ENCODE results near the gene CCDC146. TPM values are rescaled to one million over a fixed set of nuclear protein-coding genes. Genes with fewer than 3 reads are reported as not detected.

The CCDC146 gene
- total and polyA plus RNA-seq, 2 of the 13 experiments (the other 11 are each of a cell fraction or from before 2014, with no cell fraction given) = 2.4 to 4.1 TPM

DNA sequence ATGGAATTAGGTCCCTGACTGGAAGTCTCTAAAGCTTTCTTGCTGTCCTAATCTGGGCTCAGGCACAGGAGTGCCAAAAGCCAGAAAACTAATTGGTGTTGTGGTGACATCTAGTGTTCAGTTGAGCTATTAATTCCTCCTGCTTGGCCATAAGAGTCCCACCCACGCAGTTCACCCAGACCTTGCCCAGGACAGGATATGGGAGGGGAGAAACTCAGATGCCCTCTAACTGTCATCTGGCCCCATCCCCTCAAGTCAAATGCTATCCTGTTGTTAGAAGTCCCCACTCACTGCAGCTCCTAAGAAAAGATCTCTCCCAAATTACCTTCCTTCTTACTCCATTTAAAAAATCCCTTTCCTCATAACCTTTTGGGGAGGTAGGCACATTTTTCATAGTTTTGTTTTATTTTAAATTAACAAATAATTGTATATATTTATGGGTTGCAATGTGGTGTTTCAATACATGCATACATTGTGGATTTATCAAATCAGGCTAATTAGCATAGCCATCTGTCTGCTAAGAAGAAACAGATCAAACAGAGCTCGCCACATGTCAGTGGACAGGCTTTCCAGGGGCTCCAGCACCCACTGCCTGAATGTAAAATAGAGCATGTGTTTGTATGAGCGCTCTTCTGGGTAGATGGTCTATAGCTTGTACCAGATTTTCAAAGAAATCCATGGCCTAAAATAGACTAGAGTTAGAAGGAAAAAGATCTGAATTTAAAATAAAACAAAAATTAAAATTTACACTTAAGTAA, 209.7 kb downstream of the CCDC146 start (continued):
- TF ChIP-seq, protein P1, sequence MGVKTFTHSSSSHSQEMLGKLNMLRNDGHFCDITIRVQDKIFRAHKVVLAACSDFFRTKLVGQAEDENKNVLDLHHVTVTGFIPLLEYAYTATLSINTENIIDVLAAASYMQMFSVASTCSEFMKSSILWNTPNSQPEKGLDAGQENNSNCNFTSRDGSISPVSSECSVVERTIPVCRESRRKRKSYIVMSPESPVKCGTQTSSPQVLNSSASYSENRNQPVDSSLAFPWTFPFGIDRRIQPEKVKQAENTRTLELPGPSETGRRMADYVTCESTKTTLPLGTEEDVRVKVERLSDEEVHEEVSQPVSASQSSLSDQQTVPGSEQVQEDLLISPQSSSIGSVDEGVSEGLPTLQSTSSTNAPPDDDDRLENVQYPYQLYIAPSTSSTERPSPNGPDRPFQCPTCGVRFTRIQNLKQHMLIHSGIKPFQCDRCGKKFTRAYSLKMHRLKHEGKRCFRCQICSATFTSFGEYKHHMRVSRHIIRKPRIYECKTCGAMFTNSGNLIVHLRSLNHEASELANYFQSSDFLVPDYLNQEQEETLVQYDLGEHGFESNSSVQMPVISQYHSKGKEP (CRISPR knock-in tag; IDR thresholded peaks at IDR 0.05) = no peak
- no peak for TF ChIP-seq ELF1 (CRISPR knock-in tag; IDR thresholded peaks at IDR 0.05)
- TF ChIP-seq, protein P2, sequence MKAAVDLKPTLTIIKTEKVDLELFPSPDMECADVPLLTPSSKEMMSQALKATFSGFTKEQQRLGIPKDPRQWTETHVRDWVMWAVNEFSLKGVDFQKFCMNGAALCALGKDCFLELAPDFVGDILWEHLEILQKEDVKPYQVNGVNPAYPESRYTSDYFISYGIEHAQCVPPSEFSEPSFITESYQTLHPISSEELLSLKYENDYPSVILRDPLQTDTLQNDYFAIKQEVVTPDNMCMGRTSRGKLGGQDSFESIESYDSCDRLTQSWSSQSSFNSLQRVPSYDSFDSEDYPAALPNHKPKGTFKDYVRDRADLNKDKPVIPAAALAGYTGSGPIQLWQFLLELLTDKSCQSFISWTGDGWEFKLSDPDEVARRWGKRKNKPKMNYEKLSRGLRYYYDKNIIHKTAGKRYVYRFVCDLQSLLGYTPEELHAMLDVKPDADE (CRISPR knock-in tag; IDR thresholded peaks at IDR 0.05) = no peak
- no peak for TF ChIP-seq ZNF616 (CRISPR knock-in tag; IDR thresholded peaks at IDR 0.05; ENCODE audit: low read depth)
- no peak for TF ChIP-seq SAFB2 (CRISPR knock-in tag; IDR thresholded peaks at IDR 0.05; ENCODE audit: borderline replicate concordance, low read depth)
- no peak for TF ChIP-seq ZNF274 (CRISPR knock-in tag; IDR thresholded peaks at IDR 0.05)
- TF ChIP-seq, protein P3, sequence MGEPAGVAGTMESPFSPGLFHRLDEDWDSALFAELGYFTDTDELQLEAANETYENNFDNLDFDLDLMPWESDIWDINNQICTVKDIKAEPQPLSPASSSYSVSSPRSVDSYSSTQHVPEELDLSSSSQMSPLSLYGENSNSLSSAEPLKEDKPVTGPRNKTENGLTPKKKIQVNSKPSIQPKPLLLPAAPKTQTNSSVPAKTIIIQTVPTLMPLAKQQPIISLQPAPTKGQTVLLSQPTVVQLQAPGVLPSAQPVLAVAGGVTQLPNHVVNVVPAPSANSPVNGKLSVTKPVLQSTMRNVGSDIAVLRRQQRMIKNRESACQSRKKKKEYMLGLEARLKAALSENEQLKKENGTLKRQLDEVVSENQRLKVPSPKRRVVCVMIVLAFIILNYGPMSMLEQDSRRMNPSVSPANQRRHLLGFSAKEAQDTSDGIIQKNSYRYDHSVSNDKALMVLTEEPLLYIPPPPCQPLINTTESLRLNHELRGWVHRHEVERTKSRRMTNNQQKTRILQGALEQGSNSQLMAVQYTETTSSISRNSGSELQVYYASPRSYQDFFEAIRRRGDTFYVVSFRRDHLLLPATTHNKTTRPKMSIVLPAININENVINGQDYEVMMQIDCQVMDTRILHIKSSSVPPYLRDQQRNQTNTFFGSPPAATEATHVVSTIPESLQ (CRISPR knock-in tag; conservative IDR thresholded peaks at IDR 0.05) = no peak
- no peak for TF ChIP-seq PCBP2 (optimal IDR thresholded peaks at IDR 0.05; ENCODE audit: low read depth, low read length, poor library complexity, severe bottlenecking)
- TF ChIP-seq, protein P4, sequence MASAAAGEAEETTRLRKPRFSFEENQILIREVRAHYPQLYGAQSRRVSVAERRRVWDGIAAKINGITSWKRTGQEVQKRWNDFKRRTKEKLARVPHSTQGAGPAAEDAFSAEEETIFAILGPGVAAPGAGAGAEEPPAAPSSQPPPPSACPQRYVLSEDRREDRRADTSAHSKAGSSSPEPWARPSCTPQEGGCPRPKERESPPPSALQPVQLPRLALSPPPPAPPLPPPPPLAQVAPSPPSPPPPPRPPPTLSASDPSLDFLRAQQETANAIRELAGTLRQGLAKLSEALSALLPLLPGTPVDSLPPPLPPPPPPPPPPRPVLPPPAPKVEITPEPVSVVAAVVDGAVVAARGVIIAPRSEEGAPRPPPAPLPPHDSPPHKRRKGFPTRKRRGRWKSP (CRISPR knock-in tag; IDR thresholded peaks at IDR 0.05) = no peak
- TF ChIP-seq, protein P5, sequence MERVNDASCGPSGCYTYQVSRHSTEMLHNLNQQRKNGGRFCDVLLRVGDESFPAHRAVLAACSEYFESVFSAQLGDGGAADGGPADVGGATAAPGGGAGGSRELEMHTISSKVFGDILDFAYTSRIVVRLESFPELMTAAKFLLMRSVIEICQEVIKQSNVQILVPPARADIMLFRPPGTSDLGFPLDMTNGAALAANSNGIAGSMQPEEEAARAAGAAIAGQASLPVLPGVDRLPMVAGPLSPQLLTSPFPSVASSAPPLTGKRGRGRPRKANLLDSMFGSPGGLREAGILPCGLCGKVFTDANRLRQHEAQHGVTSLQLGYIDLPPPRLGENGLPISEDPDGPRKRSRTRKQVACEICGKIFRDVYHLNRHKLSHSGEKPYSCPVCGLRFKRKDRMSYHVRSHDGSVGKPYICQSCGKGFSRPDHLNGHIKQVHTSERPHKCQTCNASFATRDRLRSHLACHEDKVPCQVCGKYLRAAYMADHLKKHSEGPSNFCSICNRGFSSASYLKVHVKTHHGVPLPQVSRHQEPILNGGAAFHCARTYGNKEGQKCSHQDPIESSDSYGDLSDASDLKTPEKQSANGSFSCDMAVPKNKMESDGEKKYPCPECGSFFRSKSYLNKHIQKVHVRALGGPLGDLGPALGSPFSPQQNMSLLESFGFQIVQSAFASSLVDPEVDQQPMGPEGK (CRISPR knock-in tag; IDR thresholded peaks at IDR 0.05) = no peak
- peak; percentile 24; the same call in 1 of the 2 replicates for TF ChIP-seq RXRB (CRISPR knock-in tag; IDR thresholded peaks at IDR 0.05; ENCODE audit: borderline replicate concordance)
- no peak for TF ChIP-seq GZF1 (CRISPR knock-in tag; IDR thresholded peaks at IDR 0.05)
- no peak for TF ChIP-seq TARDBP (CRISPR knock-in tag; IDR thresholded peaks at IDR 0.05)
- TF ChIP-seq NPAS2 (CRISPR knock-in tag; IDR thresholded peaks at IDR 0.05; ENCODE audit: borderline replicate concordance) = no peak
- 0 out of 2 replicates have a peak, but pooled peaks have one; percentile 36 for TF ChIP-seq TGIF2 (CRISPR knock-in tag; IDR thresholded peaks at IDR 0.05)
- peak; percentile 15; the same call in 1 of the 2 replicates for TF ChIP-seq ETV5 (CRISPR knock-in tag; IDR thresholded peaks at IDR 0.05; ENCODE audit: borderline replicate concordance)
